GF-D8 (cell line): ENCODE data around the gene EIF2S3.
"Not testable (repeated sequence)": the region's sequence is repeated elsewhere in the genome, so short reads cannot be mapped to it uniquely, and the experiment has no call there.

Experiments used
- DNase-seq: peaks from one replicate; lab custom pipeline; 2025; lab: John Stamatoyannopoulos, UW

EIF2S3 gene

DNA sequence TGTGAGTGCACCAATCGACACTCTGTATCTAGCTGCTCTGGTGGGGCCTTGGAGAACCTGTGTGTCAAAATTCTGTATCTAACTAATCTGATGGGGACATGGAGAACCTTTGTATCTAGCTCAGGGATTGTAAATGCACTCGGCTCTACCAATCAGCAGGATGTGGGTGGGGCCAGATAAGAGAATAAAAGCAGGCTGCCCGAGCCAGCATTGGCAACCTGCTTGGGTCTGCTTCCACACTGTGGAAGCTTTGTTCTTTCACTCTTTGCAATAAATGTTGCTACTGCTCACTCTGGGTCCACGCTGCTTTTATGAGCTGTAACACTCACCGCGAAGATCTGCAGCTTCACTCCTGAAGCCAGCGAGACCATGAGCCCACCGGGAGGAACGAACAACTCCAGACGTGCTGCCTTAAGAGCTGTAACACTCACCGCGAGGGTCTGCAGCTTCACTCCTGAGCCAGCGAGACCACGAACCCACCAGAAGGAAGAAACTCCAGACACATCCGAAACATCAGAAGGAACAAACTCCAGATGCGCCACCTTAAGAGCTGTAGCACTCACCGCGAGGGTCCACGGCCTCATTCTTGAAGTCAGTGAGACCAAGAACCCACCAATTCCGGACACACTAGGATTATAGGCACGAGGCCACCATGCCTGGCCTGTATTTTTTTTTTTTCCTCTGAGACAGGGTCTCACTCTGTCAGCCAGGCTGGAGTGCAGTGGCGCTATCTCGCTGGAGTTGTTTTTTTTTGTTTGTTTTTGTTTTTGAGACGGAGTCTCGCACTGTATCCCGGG, 4.0 kb upstream of the EIF2S3 start:
- DNase-seq: not testable (repeated sequence)

DNA sequence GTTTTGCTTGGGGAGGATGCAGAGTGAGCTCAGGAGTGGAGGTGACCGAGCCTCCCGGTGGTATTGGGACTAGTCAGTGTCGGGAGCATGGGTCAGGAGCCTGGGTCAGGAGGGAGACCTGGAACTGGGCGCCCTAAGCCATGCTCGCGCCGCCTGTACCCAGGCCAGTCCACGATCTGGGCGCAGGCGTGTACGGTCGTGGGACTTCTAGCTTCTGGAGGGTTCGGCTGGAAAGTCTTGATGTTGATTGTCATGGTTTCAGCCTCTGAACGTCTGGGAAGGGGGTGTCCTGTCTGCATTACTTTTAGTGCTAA, 244 bp downstream of the EIF2S3 start:
- no peak for DNase-seq

DNA sequence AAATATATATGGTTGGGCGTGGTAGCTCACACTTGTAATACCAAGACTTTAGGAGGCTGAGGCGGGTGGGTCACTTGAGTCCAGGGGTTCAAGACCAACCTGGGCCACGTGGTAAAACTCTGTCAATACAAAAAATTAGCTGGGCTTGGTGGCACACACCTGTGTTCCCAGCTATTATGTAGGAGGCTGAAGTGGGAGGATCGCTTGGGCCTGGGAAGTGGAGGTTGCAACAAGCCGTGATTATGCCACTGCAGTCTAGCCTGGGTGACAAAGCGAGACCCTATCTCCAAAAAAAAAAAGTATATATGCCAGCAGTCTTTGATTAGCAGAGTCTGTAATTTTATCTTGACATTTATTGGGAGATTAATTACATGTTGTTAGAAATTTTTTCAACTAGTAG, 8.7 kb downstream of the EIF2S3 start:
- no peak for DNase-seq

DNA sequence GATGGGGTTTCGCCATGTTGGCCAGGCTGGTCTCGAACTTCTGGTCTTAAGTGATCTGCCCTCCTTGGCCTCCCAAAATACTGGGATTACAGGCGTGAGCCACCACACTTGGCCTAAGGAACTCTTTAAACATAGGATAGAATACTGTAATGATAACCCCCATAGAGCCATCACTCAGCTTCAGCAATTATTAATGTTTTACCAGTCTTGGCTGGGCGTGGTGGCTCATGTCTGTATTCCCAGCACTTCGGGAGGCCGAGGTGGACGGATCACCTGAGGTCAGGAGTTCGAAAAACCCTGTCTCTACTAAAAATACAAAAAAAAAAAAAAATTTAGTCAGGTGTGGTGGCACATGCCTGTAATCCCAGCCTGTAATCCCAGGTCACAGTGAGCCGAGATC, 15.1 kb downstream of the EIF2S3 start:
- DNase-seq: no peak

DNA sequence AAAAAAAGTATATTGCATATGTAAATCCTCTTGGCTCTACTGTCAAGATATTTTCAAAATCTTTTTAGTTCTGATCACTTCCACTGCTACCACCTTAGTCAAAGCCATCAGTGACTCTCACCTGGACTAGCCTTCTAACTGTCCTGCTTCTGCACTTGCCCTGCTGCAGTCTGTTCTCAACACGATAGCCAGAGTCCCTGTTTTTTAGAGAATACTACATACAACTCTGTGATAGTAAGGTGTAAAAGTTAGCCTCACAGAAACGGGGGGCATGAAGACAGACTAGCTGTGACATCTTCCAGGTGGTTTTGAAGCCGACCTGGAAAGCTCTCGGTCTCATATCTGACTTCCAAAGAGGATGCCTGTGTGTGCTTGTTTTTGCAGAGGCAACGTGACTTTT, 24.7 kb downstream of the EIF2S3 start:
- no peak for DNase-seq

DNA sequence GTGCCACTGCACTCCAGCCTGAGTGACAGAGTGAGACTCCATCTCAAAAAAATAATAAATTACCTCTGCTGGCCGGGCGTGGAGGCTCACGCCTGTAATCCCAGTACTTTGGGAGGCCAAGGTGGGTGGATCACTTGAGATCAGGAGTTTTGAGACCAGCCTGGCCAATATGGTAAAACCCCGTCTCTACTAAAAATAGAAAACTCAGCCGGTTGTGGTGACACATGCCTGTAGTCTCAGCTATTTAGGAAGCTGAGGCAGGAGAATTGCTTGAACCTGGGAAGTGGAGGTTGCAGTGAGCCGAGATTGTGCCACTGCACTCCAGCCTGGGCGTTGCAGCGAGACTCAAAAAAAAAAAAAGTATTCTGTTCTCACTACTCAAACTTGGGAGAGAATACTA, 25.5 kb downstream of the EIF2S3 start:
- not testable (repeated sequence) for DNase-seq

DNA sequence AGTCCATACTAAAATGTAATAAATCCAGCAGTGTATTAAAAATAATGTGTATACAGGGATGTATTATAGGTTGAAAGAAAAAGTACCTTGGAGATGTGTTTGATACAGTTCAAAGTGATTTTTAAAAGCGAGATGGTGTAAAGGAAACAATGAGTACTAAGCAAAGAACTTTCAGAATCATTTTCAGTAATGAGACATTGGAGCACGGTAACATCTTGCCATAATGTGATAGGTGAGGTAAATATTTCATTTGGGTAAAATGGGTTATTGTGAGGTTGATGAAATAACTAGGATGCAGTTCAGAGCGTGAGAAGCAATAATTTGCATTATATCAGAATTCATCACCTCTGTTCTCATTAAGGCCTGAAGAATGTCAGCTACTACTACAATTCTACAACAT, 25.9 kb downstream of the EIF2S3 start:
- DNase-seq: no peak

DNA sequence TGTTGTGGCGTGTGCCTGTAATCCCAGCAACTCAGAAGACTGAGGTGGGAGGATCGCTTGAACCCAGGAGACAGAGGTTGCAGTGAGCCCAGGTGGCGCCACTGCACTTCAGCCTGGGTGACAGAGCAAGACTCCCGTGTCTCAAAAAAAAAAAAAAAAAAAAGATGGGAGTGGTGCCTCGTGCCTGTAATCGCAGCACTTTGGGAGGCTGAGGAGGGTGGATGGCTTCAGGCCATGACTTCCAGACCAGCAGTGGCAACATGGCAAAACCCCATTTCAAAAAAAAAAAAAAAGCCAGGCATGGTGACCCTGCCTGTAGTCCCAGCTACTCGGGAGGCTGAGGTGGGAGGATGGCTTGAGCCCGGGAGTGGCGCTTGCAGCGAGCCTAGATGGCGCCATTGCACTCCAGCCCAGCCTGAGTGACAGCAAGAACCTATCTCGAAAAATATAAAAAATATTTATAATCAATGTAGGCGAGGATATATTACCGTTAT, 27.0 kb downstream of the EIF2S3 start:
- peak; percentile 12 for DNase-seq

DNA sequence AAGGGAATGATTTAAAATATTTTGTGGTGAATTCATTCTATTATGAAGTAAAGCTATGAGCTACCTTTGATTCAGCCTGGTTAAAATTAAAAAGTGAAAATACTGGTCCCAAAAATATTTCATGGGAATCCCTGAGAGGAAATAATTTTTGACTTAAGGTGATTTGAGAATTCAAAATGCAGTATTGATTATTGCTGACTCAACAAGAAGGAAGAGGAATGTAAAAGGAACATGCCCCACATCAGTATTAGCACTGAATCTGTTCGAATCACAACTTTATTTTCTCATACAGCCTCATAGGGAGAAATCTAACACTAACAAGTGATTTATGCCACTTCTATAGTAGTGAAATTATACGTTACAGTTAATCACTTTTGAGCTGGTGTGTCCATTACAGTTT, 27.7 kb downstream of the EIF2S3 start:
- no peak for DNase-seq

DNA sequence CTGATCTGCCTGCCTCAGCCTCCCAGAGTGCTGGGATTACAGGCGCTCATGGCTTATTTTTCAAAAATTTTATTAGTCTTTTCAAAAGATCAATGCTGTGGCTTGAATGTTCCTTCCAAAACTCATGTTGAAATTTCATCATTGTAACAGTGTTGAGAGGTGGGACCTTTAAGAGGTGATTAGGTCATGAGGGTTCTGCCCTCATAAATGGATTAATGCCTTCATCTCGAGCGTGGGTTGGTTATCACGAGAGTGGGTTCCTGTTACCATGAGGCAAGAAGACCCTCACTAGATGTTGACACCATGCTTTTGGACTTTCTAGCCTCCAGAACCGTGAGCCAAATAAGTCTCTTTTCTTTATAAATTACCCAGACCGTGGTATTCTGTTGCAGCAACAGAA, 30.3 kb downstream of the EIF2S3 start:
- no peak for DNase-seq

DNA sequence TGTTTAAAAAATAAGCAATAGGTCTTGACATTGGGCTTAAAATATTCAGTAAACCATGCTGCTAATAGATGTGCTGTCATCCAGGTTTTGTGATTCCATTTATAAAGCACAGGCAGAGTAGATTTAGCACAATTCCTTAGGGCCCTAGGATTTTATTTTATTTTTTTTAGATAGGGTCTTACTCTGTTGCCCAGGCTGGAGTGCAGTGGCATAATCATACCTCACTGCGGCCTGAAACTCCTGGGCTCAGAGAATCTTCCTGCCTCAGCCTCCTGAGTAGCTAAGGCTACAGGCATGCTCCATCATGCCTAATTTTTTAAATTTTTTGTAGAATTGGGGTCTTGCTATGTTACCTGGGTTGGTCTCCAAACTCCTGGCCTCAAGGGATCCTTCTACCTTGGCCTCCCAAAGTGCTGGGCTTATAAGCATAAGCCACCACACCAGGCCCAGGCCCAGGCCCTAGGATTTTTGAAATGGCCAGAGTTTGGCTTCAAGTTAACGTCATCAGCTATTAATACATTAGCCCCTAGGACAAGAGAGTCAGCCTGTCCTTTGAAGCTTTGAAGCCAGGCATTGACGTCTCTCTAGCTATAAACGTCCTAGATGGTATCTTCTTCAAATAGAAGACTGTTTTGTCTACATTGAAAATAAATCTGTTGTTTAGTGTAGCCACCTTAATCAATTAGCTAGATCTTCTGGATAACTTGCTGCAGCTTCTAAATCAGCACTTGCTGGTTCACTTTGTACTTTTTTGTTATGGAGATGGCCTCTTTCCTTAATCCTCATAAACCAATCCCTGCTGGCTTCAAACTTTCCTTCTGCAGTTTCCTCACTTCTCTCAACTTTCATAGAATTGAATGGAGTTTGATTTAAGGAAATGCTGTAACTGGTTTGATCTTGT, 35.8 kb downstream of the EIF2S3 start:
- no peak for DNase-seq

DNA sequence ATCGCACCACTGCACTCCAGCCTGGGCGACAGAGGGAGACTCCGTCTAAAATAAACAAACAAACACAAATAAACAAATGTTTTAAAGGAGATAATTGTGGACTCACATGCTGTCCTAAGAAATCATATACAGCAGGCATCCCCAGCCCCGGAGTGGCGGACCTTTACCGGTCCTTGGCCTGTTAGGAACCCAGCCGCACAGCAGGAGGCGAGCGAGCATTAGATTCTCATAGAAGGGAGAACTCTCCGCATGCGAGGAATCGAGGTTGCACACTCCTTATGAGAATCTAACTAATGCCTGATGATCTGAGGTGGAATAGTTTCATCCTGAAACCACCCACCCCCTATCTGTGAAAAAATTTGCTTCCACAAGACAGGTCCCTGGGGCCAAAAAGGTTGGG, 39.0 kb downstream of the EIF2S3 start:
- DNase-seq: no peak

DNA sequence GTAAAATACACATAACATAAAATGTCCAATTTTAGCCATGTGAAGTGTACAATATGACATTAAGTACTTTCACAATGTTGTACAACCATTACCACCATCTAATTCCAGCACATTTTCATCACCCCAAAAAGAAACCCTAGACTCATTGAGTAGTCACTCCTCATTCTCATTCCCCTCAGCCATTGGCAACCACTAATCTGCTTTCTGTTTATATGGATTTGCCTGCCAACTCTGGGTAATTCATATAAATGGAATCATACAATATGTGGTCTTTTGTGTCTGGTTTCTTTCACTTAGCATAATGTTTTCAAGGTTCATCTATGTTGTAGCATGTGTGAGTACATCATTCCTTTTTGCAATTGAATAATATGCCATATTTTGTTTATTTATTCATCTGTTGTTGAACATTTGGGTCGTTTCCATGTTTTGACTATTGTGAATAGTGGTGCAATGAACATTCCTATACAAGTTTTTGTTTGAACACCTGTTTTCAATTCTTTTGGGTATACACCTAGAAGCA, 43.0 kb downstream of the EIF2S3 start:
- no peak for DNase-seq

DNA sequence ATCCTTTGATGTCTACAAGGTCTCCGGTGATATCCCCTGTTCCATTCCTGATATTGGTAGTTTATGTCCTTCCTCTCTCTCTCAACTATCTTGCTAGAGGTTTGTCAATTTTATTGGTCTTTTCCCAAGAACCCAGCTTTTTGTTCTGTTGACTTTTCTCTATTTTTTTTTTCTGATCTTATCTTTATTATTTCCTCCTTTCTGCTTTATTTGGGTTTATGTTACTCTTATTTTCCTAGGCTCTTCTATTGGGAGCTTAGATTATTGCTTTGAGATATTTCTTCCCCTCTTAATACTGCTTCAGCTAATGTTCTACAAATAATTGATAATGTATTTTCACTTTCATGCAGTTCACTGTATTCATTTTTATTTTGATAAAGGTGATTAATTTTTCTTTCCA, 44.2 kb downstream of the EIF2S3 start:
- no peak for DNase-seq

DNA sequence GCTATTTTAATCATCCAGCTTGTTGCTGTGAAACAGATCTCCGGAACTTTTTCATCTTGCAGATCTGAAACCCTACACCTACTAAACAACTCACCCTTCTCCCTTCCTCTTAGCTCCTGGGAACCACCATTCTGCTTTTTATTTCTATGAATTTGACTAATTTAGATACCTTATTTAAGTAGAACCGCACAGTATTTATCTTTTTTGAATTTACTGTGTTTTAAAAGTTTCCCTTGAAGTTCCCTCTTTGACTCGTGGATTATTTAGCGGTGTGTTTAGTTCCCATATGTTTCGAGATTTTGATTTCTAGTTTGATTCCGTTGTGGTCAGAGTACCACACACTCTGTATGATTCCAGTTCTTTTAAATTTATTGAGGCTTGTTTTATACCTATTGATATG, 44.6 kb downstream of the EIF2S3 start:
- no peak for DNase-seq

DNA sequence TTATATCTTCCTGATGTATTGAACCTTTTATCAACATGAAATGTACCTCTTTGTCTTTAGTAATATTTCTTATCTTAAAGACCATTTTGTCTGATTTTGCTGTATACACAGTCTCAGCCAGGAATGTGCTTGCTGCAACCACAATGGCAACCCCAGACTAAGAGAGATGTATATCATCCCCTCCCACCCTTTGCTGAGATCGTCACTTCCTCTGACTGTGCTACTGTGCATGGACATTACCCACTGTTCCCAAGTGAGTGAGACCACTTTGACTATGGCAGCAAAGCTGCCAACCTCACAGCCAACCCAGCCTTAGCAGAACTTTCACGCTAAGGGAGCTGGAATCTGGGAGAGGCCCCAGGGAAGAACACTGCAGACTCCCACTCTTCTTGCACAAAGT, 46.0 kb downstream of the EIF2S3 start:
- no peak for DNase-seq

DNA sequence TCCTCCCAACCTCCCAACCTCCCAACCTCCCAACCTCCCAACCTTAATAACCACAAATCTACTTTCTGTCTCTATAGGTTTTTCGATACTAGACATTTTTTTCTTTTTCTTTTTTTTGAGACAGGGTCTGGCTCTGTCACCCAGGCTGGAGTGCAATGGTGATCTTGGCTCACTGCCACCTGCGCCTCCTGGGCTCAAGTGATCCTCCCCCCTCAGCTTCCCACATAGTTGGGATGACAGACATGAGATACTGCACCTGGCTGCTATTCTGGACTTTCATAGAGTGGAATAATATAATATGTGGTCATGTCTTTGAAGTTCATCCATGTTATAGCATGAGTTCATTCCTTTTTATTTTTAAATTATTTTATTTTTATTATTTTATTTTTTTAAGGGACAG, 55.3 kb downstream of the EIF2S3 start:
- DNase-seq: no peak

DNA sequence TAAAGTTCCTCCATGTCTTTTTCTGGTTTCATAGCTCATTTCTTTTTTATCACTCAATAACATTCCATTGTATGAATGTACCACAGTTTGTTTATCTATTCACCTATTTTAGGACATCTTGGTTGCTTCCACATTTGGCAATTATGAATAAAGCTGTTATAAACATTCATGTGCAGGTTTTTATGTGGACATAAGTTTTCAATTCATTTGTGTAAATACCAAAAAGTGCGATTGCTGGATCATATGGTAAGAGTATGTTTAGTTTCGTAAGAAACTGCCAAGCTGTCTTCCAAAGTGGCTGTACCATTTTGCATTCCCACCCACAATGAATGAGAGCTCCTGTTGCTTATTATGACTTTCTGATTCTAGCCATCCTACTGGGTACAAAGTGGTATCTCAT, 58.4 kb downstream of the EIF2S3 start:
- DNase-seq: no peak

DNA sequence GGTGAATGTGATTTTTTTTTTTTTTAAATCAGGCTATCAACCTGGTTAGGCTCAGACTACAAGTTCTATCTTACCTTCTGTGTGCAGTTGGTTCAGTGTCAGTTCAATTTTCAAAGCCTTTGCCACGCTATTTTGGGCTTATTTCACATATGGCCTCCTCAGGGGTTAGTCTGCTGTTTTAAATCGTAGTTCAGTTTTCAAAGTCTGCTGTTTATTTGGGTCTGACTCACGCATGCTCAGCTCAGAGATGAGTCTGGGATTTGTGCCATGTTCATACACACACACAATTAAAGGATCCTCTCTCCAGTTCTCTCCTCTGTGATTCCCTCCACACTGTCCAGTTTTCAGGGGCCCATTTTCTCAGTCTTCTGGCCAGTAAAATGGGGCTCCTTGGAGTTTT, 62.5 kb downstream of the EIF2S3 start:
- no peak for DNase-seq

DNA sequence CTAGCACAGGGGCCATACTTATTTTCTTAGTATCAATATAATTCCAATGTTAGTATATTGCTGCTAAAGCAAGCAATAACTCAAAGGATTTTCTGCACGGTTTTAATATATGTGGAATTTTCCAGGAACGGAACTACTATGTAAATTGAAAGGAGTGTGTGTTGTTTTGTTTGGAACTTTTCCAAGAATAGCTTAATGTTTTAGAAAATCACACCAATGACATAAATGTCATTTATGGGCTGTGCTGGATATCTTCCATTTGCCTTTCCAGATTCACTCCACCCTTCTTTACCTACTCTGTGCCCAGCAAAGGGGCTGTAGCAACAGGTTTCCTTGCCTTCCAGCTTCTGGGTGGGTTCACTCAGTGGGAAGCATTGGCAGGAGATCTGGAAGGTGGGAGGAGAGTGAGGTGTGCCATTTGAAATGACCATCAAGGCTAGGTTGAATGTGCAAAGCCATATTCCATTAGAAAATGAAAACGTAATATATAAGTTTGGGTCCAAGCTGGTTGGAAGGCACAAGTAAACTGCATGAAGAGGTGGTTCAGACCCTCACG, 69.6 kb downstream of the EIF2S3 start:
- no peak for DNase-seq

DNA sequence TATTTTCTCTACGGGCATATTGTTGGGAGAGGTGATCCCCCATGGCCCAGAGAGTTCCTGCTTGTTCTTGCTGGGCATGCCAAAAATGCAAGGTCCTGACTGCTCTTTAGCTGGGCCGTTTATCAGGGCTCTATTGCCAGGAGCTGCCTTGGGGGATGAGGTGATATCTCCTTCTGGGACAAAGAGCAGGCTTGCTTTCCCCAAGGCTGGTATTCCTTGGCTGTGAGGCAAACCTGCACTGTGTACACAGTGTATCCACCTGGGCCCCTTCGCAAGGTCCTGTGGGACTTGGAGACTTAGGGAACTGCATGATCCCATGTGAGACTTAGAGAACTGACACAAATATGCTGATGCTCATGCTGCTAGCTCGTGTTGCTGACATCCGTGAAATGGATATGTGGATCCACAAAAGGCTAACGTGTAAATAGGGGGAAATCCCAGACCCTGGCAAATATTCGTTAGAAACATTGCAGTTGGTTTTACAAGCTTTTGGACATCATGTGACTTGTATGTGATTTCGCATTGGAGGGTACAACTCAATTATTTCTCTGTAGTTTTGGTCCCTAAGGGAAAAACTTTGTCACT, 70.4 kb downstream of the EIF2S3 start:
- DNase-seq: no peak
